ENCODE results near the gene CACNB1. TPM values are rescaled to one million over a fixed set of nuclear protein-coding genes. Genes with fewer than 3 reads are reported as not detected.
A peak's percentile ranks its signal among the peaks of the same experiment; 100 is the strongest.

Gene CACNB1
- total and polyA plus RNA-seq, 10 of the 15 experiments (the other 5 are each of a cell fraction or from before 2014, with no cell fraction given) = 0.06 to 15.6 (median 6.3) TPM

GRCh38 chr17:39200070-39200879 is 2.8 kb upstream of the CACNB1 start, which contains the start of gene RPL19 (continued):
- TF ChIP-seq CREB1 (IDR thresholded peaks at IDR 0.05; ENCODE audit: low read depth) = no peak; the same call in 1 of the 2 replicates
- no peak for TF ChIP-seq SUZ12 (IDR thresholded peaks at IDR 0.05; ENCODE audit: unreplicated experiment)
- no peak for TF ChIP-seq ZNF274 (IDR thresholded peaks at IDR 0.05; ENCODE audit: insufficient read depth, insufficient read length)
- no peak for TF ChIP-seq NRF1 (conservative IDR thresholded peaks at IDR 0.05; ENCODE audit: low read depth, low read length)
- no peak for TF ChIP-seq CEBPB (IDR thresholded peaks at IDR 0.05; ENCODE audit: borderline replicate concordance in 1 of 2, low read depth in 2 of 2, low read length in 2 of 2)
- no peak for TF ChIP-seq REST (IDR thresholded peaks at IDR 0.05; ENCODE audit: low read depth, low read length)
- no peak for TF ChIP-seq SPI1 (IDR thresholded peaks at IDR 0.05; ENCODE audit: borderline replicate concordance, insufficient read depth, low read depth, low read length)
- peak; percentile 55 for TF ChIP-seq MLLT1 (IDR thresholded peaks at IDR 0.05)
- peak; percentile 30 for TF ChIP-seq USF1 (IDR thresholded peaks at IDR 0.05; ENCODE audit: borderline replicate concordance, extremely low read length, insufficient read depth, low read depth, low read length)
- no peak for TF ChIP-seq CUX1 (IDR thresholded peaks at IDR 0.05; ENCODE audit: insufficient replicate concordance, low read depth, low read length)
- no peak for TF ChIP-seq WRNIP1 (IDR thresholded peaks at IDR 0.05; ENCODE audit: borderline replicate concordance, low read depth, low read length)
- TF ChIP-seq TAF1 (IDR thresholded peaks at IDR 0.05; ENCODE audit: borderline replicate concordance, low read depth, low read length) = peak; percentile 98
- peak; percentile 35 for TF ChIP-seq SMAD1 (IDR thresholded peaks at IDR 0.05; ENCODE audit: low read depth, partially characterized antibody)
- no peak for TF ChIP-seq KDM1A (IDR thresholded peaks at IDR 0.05; ENCODE audit: borderline replicate concordance)
- TF ChIP-seq BCL3 (IDR thresholded peaks at IDR 0.05; ENCODE audit: borderline replicate concordance, insufficient read depth, low read depth, low read length, poor library complexity, severe bottlenecking) = no peak
